Measurements from ENCODE around the gene PAAF1.
A peak's percentile ranks its signal among the peaks of the same experiment; 100 is the strongest.

PAAF1 gene, protein sequence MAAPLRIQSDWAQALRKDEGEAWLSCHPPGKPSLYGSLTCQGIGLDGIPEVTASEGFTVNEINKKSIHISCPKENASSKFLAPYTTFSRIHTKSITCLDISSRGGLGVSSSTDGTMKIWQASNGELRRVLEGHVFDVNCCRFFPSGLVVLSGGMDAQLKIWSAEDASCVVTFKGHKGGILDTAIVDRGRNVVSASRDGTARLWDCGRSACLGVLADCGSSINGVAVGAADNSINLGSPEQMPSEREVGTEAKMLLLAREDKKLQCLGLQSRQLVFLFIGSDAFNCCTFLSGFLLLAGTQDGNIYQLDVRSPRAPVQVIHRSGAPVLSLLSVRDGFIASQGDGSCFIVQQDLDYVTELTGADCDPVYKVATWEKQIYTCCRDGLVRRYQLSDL

DNA sequence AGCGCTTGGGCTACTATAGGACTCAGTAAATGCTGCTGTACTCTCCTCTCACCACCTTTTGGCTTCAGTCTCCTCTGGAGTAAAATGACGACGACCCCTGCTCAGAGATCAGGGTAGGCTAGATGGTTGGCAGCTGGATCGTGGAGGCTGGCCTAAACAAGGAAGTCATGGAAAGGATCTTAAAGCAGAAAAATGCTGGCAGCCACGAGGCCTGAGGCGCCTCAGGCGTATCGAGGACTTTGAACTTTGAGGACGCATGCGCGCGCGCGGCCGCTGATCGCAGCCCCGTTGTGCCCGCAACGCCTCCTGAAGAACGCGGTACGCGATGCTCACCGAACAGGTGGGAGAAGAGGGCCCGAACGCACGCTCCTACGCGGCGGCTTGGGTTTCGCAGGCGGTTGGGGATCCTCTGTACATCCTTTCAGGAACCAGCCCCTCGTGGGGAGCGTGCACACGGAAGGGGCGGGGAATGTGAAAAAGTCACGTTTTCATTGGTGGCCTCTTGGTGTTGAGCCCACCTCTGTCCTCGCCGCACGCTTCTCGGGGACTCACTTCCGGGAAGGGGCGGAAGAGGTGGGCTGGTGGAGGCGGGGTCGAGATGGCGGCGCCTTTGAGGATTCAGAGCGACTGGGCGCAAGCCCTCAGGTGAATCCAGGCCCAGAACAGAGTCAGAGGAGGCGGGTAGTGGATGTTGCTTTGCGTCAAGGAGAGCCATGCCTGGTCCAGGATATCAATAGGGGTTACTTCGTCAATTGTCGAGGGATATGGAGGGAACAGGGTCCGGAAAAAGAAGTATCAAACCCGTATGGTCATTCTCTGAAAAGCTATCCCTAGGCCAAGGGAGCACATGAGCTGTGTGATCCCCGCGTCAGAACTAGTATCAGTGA is at the start of gene PAAF1, which contains the start of gene COA4:
Gene PAAF1, plus strand, starts transcription at position 576 of the 887 bp plus-strand sequence. Its CDS starts 23 bp downstream, at position 599.
Gene COA4, minus strand, starts transcription at position 423 of the 887 bp plus-strand sequence. CDS start 3,468 bp downstream, outside the sequence.
- peak; percentile 85 for DNase-seq (ENCODE audit: low read depth, low spot score)

DNA sequence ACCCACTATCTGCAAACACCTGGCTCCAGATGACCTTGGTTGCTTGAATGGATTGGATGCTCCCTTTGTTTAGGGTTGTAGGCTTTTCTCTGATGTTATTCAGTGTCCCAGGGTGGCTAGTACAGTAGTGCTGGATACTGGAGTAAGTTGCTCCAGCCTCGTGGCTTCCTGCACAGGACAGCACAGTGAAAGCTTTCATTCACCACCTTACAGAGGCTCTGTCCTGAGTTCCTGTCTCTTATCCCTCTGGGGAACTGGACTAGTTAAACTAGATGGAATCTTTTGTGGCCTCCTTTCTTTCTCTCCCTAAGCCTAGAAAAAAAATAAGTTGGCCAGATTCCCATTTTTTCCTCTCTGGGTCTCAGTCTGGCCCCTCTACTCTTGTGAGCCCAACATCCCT is 46.5 kb upstream of the PAAF1 start:
- DNase-seq (ENCODE audit: low read depth, low spot score): no peak

DNA sequence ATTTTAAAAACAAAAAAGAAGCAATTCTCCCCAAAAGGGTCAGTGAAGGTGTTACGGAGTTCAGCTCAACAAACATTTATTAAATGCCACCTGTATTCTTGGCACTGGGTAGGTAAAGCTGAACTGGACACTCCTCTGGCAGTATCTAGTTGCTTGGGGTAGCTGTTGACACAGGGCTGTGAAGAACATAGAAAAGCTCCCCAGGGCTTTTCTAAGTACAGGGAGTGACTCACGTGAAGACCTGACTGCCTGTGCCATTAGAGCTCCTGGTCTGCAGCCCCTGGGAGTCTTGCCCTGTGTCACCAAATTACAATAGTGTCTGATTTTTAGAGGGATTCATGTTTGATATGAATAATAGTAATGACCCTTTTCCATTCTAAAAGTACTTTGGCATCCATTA is 43.7 kb upstream of the PAAF1 start:
- no peak for DNase-seq (ENCODE audit: low read depth, low spot score)

DNA sequence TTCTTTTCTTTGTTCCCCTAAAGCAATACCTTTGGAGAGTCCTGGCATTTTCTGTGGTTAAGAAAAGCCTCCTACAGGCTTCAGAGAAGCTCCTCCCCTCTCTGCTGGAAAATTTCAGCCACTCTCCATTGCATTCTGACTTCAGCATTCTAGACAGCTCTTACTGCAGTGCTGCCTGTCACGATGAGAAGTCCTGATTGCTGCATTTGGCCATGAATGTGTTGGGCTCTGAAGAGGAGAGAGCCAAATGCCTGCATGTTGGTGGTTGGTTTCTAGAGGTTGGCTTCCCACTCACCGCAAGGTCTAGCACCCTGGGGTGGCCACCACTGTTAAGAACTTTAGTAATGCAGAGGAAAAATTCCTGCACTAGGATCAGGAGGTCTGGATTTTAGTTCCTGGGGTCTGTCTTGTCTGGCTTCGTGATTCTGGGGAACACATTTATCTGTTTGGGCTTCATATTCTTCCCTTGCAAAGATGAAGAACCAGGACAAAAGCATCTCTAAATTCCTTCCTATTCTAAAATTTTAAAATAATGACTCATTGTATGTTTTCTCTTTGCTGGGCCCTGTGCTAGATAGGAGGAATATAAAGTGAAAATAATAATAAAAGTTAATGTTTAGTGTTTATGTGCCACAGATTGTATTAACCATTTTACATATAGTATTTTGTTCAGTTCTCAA is 38.2 kb upstream of the PAAF1 start:
- DNase-seq (ENCODE audit: low read depth, low spot score): peak; percentile 10

DNA sequence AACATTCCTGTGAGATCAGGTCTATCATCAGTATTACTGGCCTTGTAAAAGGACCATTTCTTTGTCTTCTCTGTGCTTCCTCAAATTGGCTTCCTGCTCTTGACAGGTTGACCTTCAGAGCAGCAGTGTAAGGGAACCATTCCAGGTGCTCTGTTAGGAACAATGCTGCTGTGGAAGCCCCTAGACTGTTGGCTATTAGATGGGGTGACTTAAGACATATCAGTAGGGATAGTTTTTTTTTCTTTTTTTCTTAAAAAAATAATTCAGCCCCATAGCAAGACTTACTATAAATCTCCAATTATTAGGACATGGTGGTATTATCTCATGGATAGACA is 37.7 kb upstream of the PAAF1 start:
- DNase-seq (ENCODE audit: low read depth, low spot score): no peak

DNA sequence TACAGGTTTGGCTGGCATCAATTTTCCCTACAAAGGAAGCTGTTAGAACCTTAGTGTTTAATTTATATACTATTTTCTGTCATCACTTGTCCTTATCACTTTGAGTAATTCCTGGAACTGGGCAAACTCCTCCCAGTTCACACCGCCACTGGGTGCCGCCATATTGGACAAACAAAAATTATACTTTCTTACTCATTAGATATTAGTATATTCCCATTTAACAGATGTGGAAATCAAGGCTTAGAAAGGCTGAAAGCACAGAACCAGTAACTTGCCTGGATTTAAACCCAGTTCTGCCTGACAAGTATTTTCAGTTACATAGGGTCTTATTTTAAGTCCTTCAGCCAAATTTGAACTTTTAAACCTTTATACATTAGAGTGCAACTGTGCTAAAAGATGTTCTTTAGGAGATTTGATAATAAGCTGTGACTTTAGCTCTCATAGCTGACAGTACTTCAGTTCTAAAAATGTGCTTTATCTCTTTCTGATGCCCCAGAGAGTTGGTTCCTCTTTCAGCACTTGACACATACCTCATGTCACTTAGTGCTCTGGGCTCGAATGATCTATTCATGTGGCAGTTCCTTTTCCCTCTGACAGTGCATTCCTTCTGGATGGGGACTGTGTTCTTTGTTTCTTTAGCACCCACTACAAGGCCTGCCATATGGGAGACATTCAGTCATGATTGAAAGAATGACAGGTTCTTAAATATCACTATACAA is 25.6 kb upstream of the PAAF1 start:
- no peak for DNase-seq (ENCODE audit: low read depth, low spot score)

DNA sequence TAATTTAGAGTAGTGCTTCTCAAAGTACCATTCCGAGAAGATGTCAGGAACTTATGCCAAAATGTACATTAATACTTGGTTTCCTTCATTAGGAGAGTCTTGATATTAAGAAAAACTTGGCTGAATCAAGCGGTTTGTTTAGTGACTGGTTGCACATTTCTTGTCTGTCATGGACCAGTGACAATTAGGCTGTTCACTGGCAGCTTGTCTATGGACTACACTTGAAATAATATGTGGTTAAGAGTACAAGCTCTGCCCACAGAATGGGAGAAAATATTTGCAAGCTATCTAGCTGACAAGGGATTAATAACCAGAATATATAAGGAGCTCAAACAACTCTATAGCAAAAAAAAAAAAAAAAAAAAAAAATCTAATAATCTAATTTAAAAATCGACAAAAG is 24.8 kb upstream of the PAAF1 start:
- DNase-seq (ENCODE audit: low read depth, low spot score): no peak

DNA sequence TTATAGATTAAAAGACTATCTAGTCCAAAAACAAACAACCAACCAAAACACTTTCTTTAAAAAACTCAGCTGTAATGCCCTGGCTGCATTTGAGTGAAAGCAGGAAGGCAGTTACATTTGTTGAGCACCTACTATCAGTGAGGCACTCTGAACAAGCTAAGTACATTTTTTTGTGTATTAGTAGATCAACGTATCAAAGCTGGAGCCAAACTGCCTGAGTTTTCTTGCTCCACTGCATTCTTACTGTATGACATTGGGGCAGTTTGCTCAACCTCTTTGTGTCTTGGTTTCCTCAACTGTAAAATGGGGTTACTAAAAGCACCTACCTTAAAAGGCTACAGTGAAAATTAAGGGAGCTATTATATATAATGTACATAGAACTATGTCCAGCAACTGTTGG is 22.1 kb upstream of the PAAF1 start:
- no peak for DNase-seq (ENCODE audit: low read depth, low spot score)

DNA sequence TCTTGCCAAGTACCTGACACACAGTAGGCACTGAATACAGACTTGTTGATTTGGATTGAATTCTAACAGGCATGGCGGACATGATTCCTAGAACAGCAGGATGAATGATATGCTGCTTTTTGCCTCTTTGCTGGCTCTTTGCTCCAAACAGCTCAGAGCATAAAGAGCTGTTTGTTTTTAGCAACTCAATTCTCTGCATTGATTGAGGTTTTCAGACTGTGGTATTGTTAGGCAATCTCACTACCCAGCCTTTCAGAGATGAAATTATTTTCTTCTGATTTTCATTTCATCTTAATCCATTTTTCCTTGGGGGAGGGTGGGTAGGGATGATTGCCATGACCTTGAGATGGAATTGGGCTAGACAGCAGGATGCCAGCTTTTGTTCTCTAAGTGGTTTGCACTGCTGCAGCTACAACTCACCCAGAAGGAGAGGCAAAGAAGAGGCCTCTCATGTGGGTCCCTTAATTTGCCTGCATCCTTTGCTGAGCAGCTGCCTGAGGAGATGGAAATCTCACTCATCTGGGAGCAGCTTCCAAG is 20.7 kb upstream of the PAAF1 start:
- DNase-seq (ENCODE audit: low read depth, low spot score): no peak

DNA sequence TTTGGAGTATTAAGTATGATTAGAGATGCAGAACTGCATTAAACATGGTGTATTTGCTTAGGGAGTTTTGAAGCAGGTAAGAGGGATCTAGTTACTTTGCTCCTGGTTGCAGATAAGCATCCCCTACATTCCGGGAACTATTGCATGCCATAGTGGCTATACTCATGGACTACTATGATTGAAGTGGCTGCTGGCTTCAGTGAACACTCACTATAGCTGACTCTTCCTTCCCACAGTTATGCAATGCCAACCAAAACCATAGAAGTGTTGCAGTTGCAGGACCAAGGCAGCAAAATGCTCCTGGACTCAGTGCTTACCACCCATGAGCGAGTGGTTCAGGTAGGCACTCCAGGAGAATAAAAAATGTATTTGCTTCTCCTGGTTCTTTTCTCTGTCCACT is 17.1 kb upstream of the PAAF1 start:
- DNase-seq (ENCODE audit: low read depth, low spot score): no peak

DNA sequence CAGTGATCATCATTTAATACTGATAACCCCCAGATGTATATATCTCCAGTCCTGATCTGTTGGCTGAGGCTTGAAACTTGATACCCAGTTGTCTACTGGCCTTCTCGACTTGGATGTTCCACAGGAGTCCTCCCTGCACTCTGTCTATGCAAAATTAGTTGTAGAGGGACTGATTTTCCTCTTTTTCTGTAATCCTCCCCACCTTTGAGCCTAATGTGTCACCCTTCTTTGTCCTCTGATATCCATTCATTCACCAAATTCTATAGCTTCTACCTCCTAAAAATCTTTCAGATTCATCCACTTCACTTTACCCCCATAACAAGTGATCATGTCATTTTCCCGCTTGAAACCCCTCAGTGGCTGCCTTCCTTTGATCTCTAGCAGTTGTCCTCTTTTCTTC is 16.6 kb upstream of the PAAF1 start:
- DNase-seq (ENCODE audit: low read depth, low spot score): no peak

DNA sequence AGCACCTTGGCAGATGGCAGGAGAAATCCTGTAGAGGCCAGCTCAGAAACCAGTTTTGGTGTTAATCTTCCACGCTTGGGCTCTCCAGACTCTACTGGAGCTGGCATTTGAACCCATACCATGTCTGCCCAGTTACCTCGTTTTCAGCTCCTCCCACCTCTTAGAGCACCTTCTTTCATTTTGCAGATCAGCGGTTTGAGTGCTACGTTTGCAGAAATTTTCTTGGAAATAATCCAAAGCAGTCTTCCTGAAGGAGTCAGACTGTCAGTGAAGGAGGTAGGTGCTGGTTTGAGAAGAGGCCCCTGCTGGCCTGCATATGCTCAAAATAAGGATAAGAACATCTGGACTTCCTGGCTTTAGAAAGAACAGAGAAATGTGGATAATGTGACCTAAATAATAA is 13.8 kb upstream of the PAAF1 start:
- DNase-seq (ENCODE audit: low read depth, low spot score): no peak

DNA sequence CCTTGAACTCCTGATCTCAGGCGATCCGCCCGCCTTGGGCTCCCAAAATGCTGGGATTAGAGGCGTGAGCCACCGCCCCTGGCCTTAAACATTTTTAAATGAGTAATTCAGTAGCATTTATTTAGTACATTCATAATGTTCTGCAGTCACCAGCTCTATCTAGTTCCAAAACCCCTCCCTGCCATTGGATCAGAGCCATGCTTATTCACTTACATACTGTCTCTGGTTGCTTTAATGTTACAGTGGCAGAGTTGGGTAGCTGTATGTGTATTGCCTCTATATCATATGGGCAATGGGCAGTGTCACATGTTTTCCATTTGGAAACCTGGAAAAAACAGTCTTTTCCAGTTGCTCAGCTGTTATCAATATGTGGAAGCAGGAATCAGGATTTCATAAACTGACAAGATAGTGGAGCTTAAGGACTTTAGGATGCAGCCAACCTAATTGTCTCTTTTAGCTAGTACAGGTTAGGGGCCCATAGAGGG is 10.7 kb upstream of the PAAF1 start:
- DNase-seq (ENCODE audit: low read depth, low spot score): no peak

DNA sequence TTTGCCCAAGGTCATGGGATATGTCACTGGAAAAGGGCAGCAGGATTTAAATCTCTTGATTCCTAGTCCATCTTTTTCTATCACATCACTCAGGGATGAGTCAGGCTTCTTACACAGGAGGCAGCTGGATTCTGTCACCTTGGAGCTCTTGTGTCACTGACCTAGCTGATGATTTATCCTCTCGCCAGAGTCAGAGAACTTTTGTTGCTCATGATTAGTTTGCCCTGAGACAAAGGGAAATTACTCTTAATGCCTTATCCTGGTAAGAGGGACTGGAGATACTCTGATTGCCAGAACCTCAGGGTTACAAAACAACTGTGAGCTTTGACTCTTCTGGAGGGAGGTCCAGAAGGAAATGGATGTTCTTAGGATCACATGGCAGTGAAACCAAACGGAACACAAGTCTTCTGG is 10.2 kb upstream of the PAAF1 start:
- DNase-seq (ENCODE audit: low read depth, low spot score): no peak

DNA sequence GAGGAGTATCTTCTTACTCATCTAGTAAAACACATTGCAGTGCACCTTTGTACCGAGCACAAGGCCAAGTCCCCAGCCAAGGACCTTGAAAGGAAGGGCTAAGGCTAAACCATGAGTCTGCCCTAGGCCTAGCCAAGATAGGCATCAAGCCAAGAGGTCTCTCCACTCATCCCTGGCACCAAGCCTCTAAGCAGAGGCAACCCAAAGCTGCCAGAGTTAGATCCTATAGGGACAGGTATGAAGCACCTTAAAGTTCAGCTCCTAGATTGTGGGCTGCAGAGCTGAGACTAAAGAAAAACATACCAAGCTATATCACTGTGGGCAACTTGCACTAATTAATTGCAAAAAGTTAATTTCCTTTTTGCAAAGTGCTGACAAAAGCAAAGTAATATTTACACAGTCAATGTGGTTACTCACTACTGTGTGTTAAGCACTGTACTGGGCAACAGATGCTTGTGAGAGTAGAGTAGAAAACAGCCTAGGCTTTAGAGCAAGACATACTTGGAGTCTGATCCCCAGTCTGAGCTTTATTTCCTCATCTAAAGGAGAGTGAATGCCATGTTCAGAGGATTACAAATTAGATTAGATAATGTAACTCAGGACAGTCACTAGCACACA is 7.4 kb upstream of the PAAF1 start:
- DNase-seq (ENCODE audit: low read depth, low spot score): no peak

DNA sequence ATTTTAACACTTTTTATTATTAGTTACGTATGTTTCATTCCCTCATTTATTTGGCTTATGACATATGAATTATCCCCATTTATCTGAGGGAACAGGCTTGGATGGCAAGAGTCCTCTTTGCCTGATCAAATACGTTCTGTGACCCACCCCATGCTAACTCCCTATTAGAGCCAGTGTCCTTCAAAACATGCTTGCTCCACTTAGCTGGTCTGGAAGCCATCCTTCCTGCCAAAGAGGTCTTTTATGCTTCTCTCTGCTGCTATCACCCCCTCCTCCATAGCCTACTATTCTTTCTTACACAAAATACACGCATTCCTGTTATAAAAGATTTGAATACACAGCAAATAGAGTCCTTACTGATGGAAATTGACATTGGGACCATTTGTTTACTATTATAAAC is 6.5 kb upstream of the PAAF1 start:
- no peak for DNase-seq (ENCODE audit: low read depth, low spot score)

DNA sequence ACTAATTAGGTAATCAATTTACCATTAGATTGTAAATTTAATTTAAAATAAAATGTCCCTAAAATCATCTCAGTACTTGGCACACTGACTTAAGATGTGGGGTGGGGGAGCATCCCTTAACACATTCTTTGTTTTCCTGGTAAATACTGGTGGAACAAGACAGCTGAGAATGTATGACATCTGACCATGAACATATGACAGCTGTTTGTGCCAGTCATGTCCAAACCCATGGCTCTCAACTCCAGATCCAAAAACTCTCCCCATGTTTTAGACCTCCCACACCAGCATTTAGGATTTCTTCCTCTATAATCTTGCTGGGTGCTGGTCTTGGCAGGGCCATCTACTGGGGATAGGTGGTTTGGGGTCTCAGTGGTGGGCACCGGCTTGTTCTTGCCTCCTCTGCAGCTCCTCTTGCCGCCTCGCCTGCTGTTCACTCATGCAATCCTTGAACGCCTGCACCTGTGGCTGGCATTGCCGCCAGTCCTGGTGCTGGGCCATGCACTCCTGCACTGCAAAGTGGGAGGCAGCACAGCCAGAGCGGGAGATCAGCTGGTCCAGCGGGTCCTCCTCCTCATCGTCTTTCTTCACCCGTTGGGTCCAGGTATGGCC is 3.9 kb upstream of the PAAF1 start:
- DNase-seq (ENCODE audit: low read depth, low spot score): no peak

DNA sequence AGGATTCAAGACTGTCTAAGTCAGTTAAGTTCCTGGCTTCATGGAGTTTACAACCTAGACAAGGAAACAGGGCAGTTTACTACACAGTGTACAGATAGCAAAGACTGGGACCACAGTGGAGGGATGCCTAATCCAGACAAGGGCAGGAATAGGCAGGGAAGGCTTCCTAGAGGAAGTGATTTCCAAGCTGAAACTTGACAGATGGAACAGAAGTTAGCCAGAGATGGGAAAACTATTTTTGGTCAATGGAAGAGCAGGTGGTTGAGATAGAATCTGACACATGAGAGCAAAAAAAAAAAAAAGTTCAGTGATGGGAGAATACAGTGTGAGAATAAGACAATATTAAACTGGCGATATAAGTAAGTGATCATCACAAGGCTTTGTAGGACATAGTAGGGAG is 1.4 kb upstream of the PAAF1 start:
- DNase-seq (ENCODE audit: low read depth, low spot score): no peak

DNA sequence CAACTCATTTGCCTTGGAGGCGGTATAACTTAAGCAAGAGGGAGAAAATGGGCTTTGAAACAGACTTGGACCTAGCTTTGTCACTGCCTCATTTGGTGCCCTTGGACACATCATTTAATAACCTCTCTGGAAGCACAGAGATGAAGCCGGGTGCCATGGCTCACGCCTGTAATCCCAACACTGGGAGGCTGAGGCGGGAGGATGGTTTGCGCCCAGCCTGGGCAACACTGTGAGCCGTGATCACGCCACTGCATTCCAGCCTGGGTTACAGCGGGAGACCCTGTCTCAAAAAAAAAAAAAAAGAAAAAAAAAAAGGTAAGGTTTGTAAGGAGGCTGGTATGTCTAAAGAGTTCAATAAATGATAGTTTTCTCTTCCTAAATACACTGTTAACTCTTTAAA is 959 bp upstream of the PAAF1 start:
- no peak for DNase-seq (ENCODE audit: low read depth, low spot score)

DNA sequence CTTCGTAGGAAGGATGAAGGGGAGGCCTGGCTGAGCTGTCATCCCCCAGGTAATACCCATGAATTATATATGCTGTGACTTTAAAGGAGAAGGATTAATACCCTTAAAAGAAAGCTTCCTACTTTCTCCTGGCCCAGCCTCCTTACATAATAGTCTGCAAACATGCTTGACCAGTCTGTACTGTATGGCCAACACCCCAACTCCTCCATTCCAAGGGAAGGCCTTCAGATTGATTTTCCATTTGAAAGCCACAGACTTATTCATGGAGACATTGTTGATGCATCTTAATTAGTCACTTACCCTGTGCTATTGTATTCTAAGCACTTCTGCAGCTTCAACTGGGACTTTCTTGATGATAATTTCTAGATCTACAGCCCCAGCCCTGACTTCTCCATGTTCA is 2.0 kb downstream of the PAAF1 start:
- no peak for DNase-seq (ENCODE audit: low read depth, low spot score)
